HUDEP-2 (cell line): ENCODE data around the gene TMEM221.
"Not testable (repeated sequence)": the region's sequence is repeated elsewhere in the genome, so short reads cannot be mapped to it uniquely, and the experiment has no call there.

Source experiments
- DNase-seq, 76 experiments: peaks; one replicate each; lab custom pipeline; 2025; ENCODE audit not compliant: unreplicated experiment in 76 of 76; lab: John Stamatoyannopoulos, UW

The TMEM221 gene

GRCh38 chr19:17475011-17475540, 26.6 kb upstream of the TMEM221 start:
- DNase-seq, result not testable (repeated sequence)

- peak in 20 of 76 experiments; percentile 5 to 59 (median 22) for DNase-seq
These were observed 24.6 kb upstream of the TMEM221 start for GRCh38 chr19:17473041-17473440.

- no peak for DNase-seq
These were observed 23.1 kb upstream of the TMEM221 start for GRCh38 chr19:17471410-17472125.

GRCh38 chr19:17470068-17470841, 21.8 kb upstream of the TMEM221 start, which contains the start of gene SLC27A1:
TSS of gene SLC27A1 (plus strand) at chr19:17470524. CDS start at chr19:17470541, 17 bp downstream.
- peak; percentile 84 to 100 (median 99) for DNase-seq

- peak; percentile 75 to 100 (median 98) for DNase-seq
These were observed 21.1 kb upstream of the TMEM221 start for GRCh38 chr19:17469481-17470067.

- DNase-seq, result peak in 1 of 76 experiments; percentile 58
These were observed 20.6 kb upstream of the TMEM221 start for GRCh38 chr19:17469092-17469480.

GRCh38 chr19:17468302-17469091, 20.0 kb upstream of the TMEM221 start:
- DNase-seq, result no peak

- no peak for DNase-seq
These were observed 19.2 kb upstream of the TMEM221 start for GRCh38 chr19:17467471-17468301.

- DNase-seq, result no peak
These were observed 18.0 kb upstream of the TMEM221 start for GRCh38 chr19:17466487-17466850.

GRCh38 chr19:17460372-17461230, 12.1 kb upstream of the TMEM221 start, which contains the start of gene NXNL1:
TSS of gene NXNL1 (minus strand) at chr19:17460926. CDS start at chr19:17460869, 57 bp downstream.
- DNase-seq, result no peak

GRCh38 chr19:17458970-17459369, 10.5 kb upstream of the TMEM221 start:
- no peak for DNase-seq

GRCh38 chr19:17457616-17458015, 9.1 kb upstream of the TMEM221 start:
- DNase-seq, result no peak

- DNase-seq, result no peak
These were observed 7.7 kb upstream of the TMEM221 start for GRCh38 chr19:17456127-17456526.

GRCh38 chr19:17455308-17456123, 7.0 kb upstream of the TMEM221 start:
- no peak for DNase-seq

GRCh38 chr19:17454576-17455071, 6.2 kb upstream of the TMEM221 start:
- DNase-seq, result no peak

- no peak for DNase-seq
These were observed 3.4 kb upstream of the TMEM221 start for GRCh38 chr19:17451820-17452219.

- DNase-seq, result peak in 3 of 76 experiments; percentile 15 to 45 (median 18)
These were observed 2.0 kb upstream of the TMEM221 start for GRCh38 chr19:17450264-17451075.
